Naive B cell (primary cell): ENCODE measurements around the gene ERN1. TPM values are rescaled to one million over a fixed set of nuclear protein-coding genes. Genes with fewer than 3 reads are reported as not detected.

Source experiments
- ATAC-seq, 2 donors: fragments of 150-1000 bp; cut with Tn5 transposase; 2 replicates each; pipeline ENCODE4 v1.10.0; 2021; ENCODE audit warnings: low read depth in 2 of 2, mild to moderate bottlenecking in 2 of 2, moderate library complexity in 2 of 2
- DNase-seq: peaks from one replicate; pipeline ENCODE4 v3.0.0; 2022
- H3K27ac Mint-ChIP-seq, 6 donors: one replicate each; pipeline ENCODE4 v1.8.0; 2020 to 2022; ENCODE audit warnings: mild to moderate bottlenecking in 6 of 6, mixed read lengths in 6 of 6, moderate library complexity in 5 of 6, inconsistent platforms in 2 of 6
- H3K27me3 Mint-ChIP-seq, 3 donors: one replicate each; pipeline ENCODE4 v1.8.0; 2021 to 2022; ENCODE audit warnings: mixed read lengths in 3 of 3, mild to moderate bottlenecking in 1 of 3
- H3K36me3 Mint-ChIP-seq, 2 donors: one replicate each; pipeline ENCODE4 v1.8.0; 2020 to 2022; ENCODE audit warnings: mixed read lengths in 2 of 2, inconsistent platforms in 1 of 2, mild to moderate bottlenecking in 1 of 2
- H3K4me1 Mint-ChIP-seq, 3 donors: one replicate each; pipeline ENCODE4 v1.8.0; 2020 to 2022; ENCODE audit warnings: mixed read lengths in 3 of 3, inconsistent platforms in 1 of 3, mild to moderate bottlenecking in 1 of 3, moderate library complexity in 1 of 3
- H3K4me3 Mint-ChIP-seq, 8 donors: one replicate each; pipeline ENCODE4 v1.8.0; 2020 to 2022; ENCODE audit warnings: mild to moderate bottlenecking in 8 of 8, mixed read lengths in 8 of 8, moderate library complexity in 8 of 8, inconsistent platforms in 2 of 8
- H3K9me3 Mint-ChIP-seq, 7 donors: one replicate each; pipeline ENCODE4 v1.8.0; 2020 to 2022; ENCODE audit warnings: mixed read lengths in 7 of 7, mild to moderate bottlenecking in 5 of 7, inconsistent platforms in 2 of 7, moderate library complexity in 1 of 7
- polyA plus RNA-seq, 6 donors: library from polyadenylated mRNA; unstranded; fragments of 300-500 nt; fragmentation: Illumina TruSeq; gene quantifications; one replicate each; pipeline ENCODE4 v1.2.3, GENCODE V29; 2021; ENCODE audit warnings: low read depth in 6 of 6

The ERN1 gene
- polyA plus RNA-seq, 6 donors from 2014 or later: 2.2 to 5.1 (median 4.2) TPM

DNA sequence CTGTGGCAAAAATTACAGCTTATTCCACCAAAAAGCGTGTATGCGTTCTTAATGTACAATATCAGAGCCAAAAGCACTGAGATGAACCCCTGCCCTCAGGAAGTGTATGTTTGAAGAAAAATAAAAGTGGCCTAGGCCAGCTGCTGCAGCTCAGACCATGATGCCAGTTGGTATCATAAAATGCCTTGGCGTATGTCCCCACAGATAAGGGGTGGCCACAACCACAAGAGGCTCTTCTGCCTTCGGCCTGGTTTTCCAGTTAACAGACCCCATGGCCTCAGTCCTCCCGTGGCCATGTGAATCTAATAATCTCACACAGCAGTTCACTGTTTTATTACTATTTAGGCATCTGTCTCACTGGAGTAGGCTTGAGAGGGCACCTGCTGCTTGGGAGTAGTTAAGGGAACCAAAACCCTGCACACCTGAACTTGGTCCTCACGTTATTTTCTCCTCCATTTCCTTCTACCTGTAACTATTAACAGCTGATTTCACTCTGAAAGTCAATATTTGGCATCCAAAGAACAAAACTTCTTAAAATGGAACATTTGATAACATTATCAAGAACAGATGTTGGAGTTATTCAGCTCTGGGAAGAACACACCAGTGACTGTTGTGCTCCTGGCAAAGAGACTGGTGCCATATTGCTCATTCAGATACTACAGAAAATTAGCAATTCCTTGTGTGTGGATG, 34.8 kb upstream of the ERN1 start:
- Mint-ChIP-seq H3K27ac (no peak overlapping the region), H3K9me3 (no peaks in the 10 kb centered on the region), H3K4me1 (no peaks in the 10 kb centered on the region), H3K36me3 (peaks cover 0 to 7% of the 10 kb centered on the region in 2 donors), H3K27me3 (no peaks in the 10 kb centered on the region), H3K4me3 (no peak overlapping the region)
- ATAC-seq: no peak
- no peak for DNase-seq

DNA sequence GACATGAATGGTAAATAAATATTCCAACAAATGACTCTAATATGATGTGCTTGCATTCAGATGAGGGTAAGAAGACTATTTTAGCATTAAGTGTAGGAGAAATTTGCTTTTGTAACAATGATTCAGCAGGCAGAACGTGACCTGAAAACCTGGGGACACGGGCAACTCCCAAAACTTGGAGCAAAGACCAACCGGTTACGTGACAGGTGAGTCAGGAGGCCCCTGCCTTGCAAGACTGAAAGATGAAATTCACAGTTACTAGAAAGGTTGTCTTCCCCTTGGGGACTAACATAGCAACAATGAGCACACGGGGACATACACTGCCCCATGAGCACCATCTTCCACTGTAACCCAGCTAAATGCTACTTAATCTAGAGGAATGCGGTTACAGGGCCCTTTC, 33.5 kb upstream of the ERN1 start:
- H3K4me3 Mint-ChIP-seq: no peak overlapping the region
- ATAC-seq (no peak), DNase-seq (no peak)
- no peaks in the 10 kb centered on the region for H3K9me3 Mint-ChIP-seq
- no peaks in the 10 kb centered on the region for H3K4me1 Mint-ChIP-seq
- H3K27ac Mint-ChIP-seq: no peak overlapping the region
- peaks cover 0 to 5% of the 10 kb centered on the region in 2 donors for H3K36me3 Mint-ChIP-seq
- H3K27me3 Mint-ChIP-seq: no peaks in the 10 kb centered on the region

DNA sequence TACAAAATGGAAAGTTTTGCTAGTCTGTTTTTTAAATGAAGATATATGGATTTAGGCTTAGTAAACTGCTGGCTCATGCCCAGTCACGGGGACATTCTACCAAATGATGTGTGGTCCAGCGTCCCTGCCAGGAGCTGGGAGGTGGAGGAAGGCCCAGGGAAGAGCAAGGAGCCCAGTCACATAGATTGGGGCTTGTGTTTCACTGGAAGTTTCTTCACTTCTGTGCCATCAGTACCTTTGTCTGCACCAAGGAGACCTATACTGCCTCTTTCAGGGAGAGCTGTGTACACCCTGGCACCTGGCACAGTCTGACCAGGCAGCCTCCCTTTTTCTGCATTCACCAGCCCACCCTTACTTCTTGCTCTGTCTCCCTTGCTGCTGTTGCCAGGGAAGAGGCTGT, 32.6 kb upstream of the ERN1 start:
- DNase-seq (no peak), ATAC-seq (no peak)
- H3K27ac Mint-ChIP-seq: peak overlapping the region in 2 of 6 donors; percentile 15 to 70
- no peaks in the 10 kb centered on the region for H3K36me3 Mint-ChIP-seq
- H3K4me1 Mint-ChIP-seq: no peaks in the 10 kb centered on the region
- H3K4me3 Mint-ChIP-seq: no peak overlapping the region
- H3K27me3 Mint-ChIP-seq: no peaks in the 10 kb centered on the region
- H3K9me3 Mint-ChIP-seq: no peaks in the 10 kb centered on the region

DNA sequence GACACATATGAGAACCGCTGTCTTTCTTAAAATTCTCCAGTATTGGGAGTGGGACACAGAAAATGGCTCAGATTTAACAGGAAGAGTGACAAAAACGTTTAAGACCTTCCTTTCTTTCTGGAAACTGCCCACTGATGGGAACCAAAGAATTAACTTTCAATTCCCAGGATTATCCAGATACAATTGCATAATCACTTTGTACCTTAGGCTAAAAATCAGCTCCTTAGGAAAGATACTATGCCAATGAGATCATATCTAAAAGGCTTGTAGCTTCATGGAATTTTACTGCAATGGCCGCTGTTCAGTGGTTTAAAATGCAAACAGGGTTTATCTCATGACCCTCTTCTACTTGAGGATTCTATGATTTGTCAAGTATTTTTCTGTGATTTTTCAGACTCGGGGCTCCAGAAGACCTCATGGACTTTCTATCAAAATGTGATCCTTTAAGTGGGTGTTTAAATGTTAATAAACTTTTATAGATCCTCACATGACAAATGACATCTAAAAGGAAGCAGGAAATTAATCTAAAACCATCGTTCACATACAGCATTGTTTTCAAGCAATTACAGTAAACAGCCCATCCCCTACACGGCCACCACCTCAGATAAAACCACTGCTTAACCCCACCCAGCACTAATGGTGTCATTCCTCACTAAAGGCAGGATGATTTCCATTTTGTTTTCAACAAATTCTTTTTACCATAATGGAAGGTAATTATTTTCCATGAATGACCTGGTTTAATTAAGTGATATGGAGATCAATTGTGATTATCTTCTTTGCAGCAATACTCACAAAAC, 31.6 kb upstream of the ERN1 start:
- Mint-ChIP-seq H3K9me3 (no peaks in the 10 kb centered on the region), H3K4me3 (no peak overlapping the region), H3K4me1 (no peaks in the 10 kb centered on the region), H3K27me3 (no peaks in the 10 kb centered on the region), H3K36me3 (no peaks in the 10 kb centered on the region), H3K27ac (no peak overlapping the region)
- DNase-seq (no peak), ATAC-seq (no peak)

DNA sequence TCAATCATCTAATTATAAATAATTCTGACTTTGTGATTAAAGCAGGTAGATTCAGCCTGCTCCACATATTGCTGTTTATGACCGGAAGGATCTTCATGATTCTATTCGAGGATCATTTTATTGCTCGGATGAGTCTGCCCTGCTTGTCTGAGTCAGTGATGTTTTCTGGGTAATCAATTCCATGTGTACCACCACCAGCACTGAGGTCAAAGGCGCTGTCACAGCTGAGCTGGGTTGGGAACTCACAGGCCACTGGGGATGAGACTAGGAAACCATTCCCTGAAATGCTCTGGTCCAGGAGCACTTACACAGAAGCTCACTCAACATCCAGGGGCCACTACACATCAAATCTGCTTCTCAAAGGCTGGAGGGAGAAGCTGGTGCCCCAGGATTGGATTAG, 30.4 kb upstream of the ERN1 start:
- DNase-seq: no peak

DNA sequence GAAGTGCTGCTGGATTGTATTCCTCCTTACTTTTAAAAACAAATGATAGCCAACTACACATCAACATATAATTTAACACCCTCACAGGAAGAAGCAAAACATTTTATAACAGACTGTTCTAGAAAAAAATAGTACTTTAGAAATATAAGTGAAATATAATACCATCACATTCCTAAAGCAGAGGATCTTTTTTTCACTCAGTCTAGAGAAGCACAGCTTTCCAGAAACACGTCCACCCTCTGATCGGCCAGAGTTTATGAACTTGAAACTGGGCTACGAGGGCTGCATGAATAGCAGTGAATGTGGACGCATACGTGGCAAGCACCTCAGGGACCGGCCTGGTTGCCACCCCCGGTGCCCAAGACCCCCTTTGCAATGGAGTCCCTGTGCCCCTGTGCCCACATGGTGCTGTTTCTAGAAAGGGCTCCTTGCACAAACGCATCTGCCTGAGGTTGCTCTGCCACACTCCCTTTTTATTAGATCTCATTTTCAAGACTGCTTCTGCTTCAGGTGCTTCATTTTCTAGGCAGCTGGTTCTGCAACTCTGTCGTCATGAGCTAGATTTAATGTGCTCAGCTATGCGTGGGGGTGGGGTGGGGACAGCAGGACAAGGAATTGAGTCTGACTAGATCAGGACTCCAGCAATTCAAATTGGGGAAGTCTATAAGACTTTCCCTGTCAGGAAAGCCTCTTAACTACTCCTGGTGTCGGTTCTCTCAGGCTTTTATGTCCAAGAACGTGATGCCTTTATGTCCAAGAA, 29.1 kb upstream of the ERN1 start:
- Mint-ChIP-seq H3K36me3 (no peaks in the 10 kb centered on the region), H3K27ac (no peak overlapping the region), H3K4me3 (no peak overlapping the region), H3K27me3 (no peaks in the 10 kb centered on the region), H3K4me1 (no peaks in the 10 kb centered on the region), H3K9me3 (no peaks in the 10 kb centered on the region)
- DNase-seq: no peak
- ATAC-seq: no peak

More for the DNA sequence above, 30.4 kb upstream of the ERN1 start:
- no peaks in the 10 kb centered on the region for H3K9me3 Mint-ChIP-seq
- no peak overlapping the region for H3K4me3 Mint-ChIP-seq
- H3K27me3 Mint-ChIP-seq: no peaks in the 10 kb centered on the region
- no peak for ATAC-seq
- no peaks in the 10 kb centered on the region for H3K4me1 Mint-ChIP-seq
- H3K27ac Mint-ChIP-seq: no peak overlapping the region
- no peaks in the 10 kb centered on the region for H3K36me3 Mint-ChIP-seq

DNA sequence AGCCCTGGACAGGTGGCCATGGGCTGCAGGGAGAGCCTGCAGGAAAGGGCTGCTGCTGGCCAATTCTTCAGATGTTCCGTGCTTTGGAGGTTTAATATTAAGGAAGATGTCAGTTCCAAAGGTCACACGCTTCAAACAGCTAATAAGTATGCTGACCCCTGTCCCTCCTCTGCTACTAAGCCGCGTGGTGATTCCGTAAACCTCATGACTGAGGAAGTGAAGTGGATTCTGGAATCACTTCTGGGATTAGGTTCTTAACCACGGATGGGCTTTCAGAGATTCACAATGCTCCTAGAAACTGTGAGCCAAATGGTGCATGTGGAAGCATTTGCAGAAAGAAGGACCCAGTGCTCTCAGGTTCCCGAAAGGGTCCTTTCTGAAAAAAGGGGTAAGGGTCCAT, 28.5 kb upstream of the ERN1 start:
- Mint-ChIP-seq H3K36me3 (no peaks in the 10 kb centered on the region), H3K9me3 (no peaks in the 10 kb centered on the region)
- ATAC-seq: no peak

DNA sequence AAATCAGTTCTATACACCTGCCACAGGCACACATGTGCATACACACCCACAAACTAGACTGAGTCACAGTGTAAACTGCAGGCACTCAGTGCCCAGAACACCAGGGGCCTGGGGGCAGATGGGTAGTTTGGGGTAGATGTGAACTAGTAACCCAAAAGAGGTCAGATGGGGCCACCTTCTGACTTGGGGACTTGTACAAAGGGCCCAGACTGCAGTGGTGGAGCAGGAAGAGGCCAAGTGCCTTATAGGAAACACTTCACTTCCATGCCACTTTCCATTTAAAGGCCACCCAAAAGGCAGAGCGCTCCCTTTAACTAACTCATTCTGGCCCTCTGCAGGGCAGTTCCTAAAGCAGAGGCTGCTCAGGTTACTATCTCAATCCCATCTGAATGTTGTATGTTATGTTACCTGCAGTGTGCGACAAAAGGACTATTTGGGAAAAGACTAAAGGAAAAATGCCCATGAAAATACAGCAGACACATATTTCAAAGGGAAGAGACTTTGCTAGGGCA, 27.8 kb upstream of the ERN1 start:
- Mint-ChIP-seq H3K4me1 (no peaks in the 10 kb centered on the region), H3K36me3 (no peaks in the 10 kb centered on the region), H3K27ac (no peak overlapping the region), H3K4me3 (no peak overlapping the region), H3K27me3 (no peaks in the 10 kb centered on the region), H3K9me3 (no peaks in the 10 kb centered on the region)
- ATAC-seq: no peak
- no peak for DNase-seq

More for the DNA sequence above, 28.5 kb upstream of the ERN1 start:
- Mint-ChIP-seq H3K4me1 (no peaks in the 10 kb centered on the region), H3K4me3 (no peak overlapping the region), H3K27me3 (no peaks in the 10 kb centered on the region), H3K27ac (no peak overlapping the region)
- no peak for DNase-seq

DNA sequence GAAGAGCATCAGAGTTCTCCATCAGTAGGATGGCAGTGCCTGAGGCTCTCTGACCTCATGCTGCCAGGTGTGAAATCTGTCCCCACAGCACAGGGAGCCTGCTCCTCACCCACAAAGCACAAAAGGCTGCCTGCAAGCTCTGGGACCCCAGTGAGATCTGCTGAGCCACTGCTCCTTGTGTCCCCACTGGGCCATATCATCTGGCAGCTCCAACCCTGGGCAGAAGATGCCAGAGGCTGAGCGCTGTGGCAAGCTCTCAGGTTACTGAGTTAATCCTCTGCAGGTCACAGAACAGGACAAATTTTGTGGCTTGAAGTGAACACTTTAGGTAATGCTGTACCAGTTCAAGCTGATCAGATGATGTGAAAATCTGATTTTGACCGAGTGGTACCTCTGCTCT, 26.7 kb upstream of the ERN1 start:
- DNase-seq (no peak), ATAC-seq (no peak)
- Mint-ChIP-seq H3K27ac (no peak overlapping the region), H3K9me3 (no peaks in the 10 kb centered on the region), H3K4me1 (no peaks in the 10 kb centered on the region), H3K27me3 (no peaks in the 10 kb centered on the region), H3K4me3 (no peak overlapping the region), H3K36me3 (no peaks in the 10 kb centered on the region)

DNA sequence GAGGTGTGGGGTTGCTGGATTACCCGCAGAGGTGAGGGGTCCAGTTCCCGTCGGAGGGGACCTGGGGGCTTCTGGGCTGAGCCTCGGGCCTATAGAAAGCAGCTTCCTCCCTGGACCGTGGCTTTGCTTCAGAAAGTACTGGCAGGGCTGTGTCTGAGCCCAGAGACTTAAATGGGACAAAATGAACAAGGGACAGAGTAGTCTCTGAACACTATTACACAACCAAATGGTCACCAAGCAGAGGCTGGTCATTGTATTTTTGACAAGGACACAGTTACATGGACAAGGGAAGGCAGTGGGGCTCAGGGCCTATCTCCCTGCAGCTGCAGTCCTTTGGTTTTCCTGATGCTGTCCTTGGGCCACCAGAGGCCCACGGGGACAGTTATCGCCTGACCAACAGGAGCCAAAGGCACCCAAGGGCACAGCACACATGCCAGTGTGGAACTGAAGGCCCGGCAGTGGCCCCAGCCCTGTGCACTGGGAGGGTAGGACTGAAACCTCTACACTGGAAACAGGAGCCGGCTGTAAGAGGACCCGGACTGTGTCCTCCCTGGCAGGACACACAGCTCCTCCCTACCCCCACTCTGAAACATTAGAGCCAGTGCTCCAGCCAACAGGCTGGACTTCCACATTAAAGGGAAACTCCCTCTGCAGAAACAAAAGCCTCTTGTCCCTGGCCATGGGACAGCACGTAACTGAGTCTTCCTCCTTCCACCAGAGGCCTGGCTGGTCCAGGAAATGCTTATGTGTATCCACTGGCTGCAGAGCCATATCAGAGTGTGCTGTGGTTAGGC, 26.0 kb upstream of the ERN1 start:
- ATAC-seq: no peak
- Mint-ChIP-seq H3K27me3 (no peaks in the 10 kb centered on the region), H3K4me1 (no peaks in the 10 kb centered on the region), H3K4me3 (no peak overlapping the region), H3K9me3 (no peaks in the 10 kb centered on the region), H3K27ac (no peak overlapping the region), H3K36me3 (no peaks in the 10 kb centered on the region)
- no peak for DNase-seq

DNA sequence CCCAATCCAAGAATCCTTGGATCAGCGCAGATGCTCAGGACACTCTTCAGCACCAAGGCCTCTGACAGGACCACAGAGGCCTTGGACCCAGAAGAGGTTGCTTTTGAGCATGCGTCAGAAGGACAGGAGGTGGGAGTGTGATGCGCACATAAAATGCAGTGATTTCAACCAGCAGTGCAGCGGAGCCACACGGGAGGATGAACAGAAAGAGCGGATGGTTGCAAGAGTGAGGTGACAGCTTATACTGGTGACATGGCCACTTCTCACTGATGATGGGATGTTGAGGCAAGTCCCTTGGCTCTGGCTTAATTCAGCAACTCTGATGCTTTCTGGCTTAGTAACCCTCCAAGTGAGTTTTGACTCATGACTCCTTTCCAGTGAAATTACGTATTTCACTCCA, 25.2 kb upstream of the ERN1 start:
- H3K9me3 Mint-ChIP-seq: no peaks in the 10 kb centered on the region
- H3K4me3 Mint-ChIP-seq: no peak overlapping the region
- peak overlapping the region in 1 of 6 donors; percentile 32 for H3K27ac Mint-ChIP-seq
- H3K36me3 Mint-ChIP-seq: no peaks in the 10 kb centered on the region
- no peak for DNase-seq
- no peak for ATAC-seq
- no peaks in the 10 kb centered on the region for H3K27me3 Mint-ChIP-seq
- H3K4me1 Mint-ChIP-seq: no peaks in the 10 kb centered on the region

DNA sequence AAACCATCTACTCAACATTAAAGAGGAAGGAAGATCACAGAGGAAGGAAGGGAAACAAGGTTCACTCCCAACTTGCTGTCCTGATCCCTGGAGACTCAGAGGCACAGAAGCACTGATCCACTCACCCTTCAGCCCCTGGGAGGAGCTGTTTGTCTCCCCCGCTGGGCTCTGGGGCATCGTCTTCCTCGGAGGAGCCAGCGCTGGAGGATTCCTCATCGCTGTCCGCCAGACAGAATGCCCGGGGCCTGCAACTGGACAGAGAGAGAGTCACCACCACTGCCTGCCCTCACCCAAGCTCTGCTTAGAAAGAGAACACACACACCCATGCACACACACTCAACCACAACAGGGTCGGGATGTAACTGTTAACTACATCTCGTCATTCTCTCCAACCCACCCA, 24.8 kb upstream of the ERN1 start:
- no peak for DNase-seq
- Mint-ChIP-seq H3K27ac (no peak overlapping the region), H3K27me3 (no peaks in the 10 kb centered on the region), H3K9me3 (no peaks in the 10 kb centered on the region), H3K4me1 (no peaks in the 10 kb centered on the region), H3K4me3 (no peak overlapping the region), H3K36me3 (no peaks in the 10 kb centered on the region)
- ATAC-seq: no peak

DNA sequence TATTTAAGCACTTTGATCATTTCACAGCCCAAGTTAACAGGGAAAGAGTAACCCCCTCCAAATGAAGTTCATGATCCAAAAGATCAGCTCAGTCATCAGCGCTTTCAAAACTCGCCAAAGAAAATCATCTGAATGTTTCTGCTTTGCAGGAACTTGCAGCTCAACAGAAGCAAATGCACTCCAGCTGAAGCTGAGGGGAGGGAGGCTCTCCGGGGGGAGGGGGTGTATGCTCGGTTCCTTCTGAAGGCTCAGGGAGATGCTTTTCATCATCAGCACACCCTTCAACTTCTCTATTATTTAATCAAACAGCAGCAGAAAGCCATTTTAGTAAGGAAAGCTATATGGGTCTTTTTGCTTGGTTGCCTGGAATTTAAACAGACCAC, 24.4 kb upstream of the ERN1 start:
- ATAC-seq: no peak
- H3K27me3 Mint-ChIP-seq: no peaks in the 10 kb centered on the region
- no peak overlapping the region for H3K27ac Mint-ChIP-seq
- no peaks in the 10 kb centered on the region for H3K4me1 Mint-ChIP-seq
- H3K36me3 Mint-ChIP-seq: no peaks in the 10 kb centered on the region
- no peaks in the 10 kb centered on the region for H3K9me3 Mint-ChIP-seq
- DNase-seq: no peak
- H3K4me3 Mint-ChIP-seq: no peak overlapping the region
